HCT116 (cell line): ENCODE measurements around the gene PHOSPHO1. TPM values are rescaled to one million over a fixed set of nuclear protein-coding genes. Genes with fewer than 3 reads are reported as not detected.

ENCODE experiments used
- ATAC-seq: fragments of 200-7000 bp; cut with Tn5 transposase; 2 replicates; pipeline ENCODE4 v1.9.1; 2020; ENCODE audit warnings: mild to moderate bottlenecking, moderate library complexity
- BruUV-seq: library from RNA; stranded (reverse); fragments of 400-500 nt; replicated peaks from 2 replicates; lab custom pipeline; 2021; lab: Mats Ljungman, UMichigan
- CTCF ChIA-PET: fragments of 300-600 bp; sonication (Branson Sonifier 250); formaldehyde crosslinking; loops from one replicate; lab custom pipeline; 2021; ENCODE audit warnings: antibody characterized with exemption; lab: Charles Lee
- POLR2A ChIA-PET: fragments of 300-600, 350-600 bp; sonication (Branson Sonifier 250); formaldehyde crosslinking; loops from one replicate; lab custom pipeline; 2021; ENCODE audit warnings: antibody characterized with exemption; lab: Charles Lee
- RAD21 ChIA-PET, 2 experiments: fragments of 300-600 bp; sonication (Branson Sonifier 250); formaldehyde crosslinking; loops; one replicate each; lab custom pipeline; 2023; ENCODE audit warnings: low total read pairs in 2 of 2; ENCODE audit not compliant: uncharacterized antibody in 2 of 2, unreplicated experiment in 2 of 2, low non-redundant PET in 1 of 2; lab: Charles Lee
- DNase-seq: peaks from one replicate; pipeline ENCODE4 v3.0.0-alpha.2; 2010; ENCODE audit warnings: low read depth, low spot score
- H2AFZ ChIP-seq: fragments of 200-600 bp; shearing (Covaris generic), sonication (generic); 2 replicates; pipeline ENCODE4 v1.6.1; 2017; ENCODE audit warnings: low read depth, mixed run types, mixed read lengths, antibody characterized with exemption, low read length; ENCODE audit not compliant: poor library complexity, severe bottlenecking
- H3K27ac ChIP-seq: 2 replicates; pipeline ENCODE4 v1.5.1; 2012; ENCODE audit warnings: low read depth, low read length
- H3K27me3 ChIP-seq: fragments of 200-600 bp; sonication (generic); 2 replicates; pipeline ENCODE4 v1.6.1; 2016; ENCODE audit warnings: mixed run types, low read length, mixed read lengths; ENCODE audit not compliant: insufficient read depth
- H3K36me3 ChIP-seq, 2 experiments: fragments of 200-500 bp in 1 of 2; fragments of 200-600 bp in 1 of 2; sonication (Bioruptor generic) in 1 of 2; sonication (generic) in 1 of 2; 2 replicates each; pipeline versions ENCODE4 v1.5.1 to v1.6.1; 2014 to 2016; ENCODE audit warnings: low read length in 2 of 2, inconsistent platforms in 1 of 2, mixed read lengths in 1 of 2, mixed run types in 1 of 2; ENCODE audit not compliant: insufficient read depth in 2 of 2, control insufficient read depth in 1 of 2
- H3K4me1 ChIP-seq, 2 experiments: fragments of 200-600 bp in 1 of 2; sonication (generic) in 1 of 2; 2 replicates each; pipeline versions ENCODE4 v1.5.1 to v1.6.1; 2012 to 2017; ENCODE audit warnings: low read length in 2 of 2, inconsistent platforms in 1 of 2, mild to moderate bottlenecking in 1 of 2, mixed read lengths in 1 of 2, mixed run types in 1 of 2, moderate library complexity in 1 of 2; ENCODE audit not compliant: insufficient read depth in 2 of 2, control insufficient read depth in 1 of 2
- H3K4me2 ChIP-seq: fragments of 200-600 bp; sonication (generic); 2 replicates; pipeline ENCODE4 v1.6.1; 2017; ENCODE audit warnings: mixed run types, low read length, mixed read lengths
- H3K4me3 ChIP-seq, 2 experiments: fragments of 200-600 bp in 1 of 2; sonication (generic) in 1 of 2; replicated peaks in 1 of 2; 2 replicates each; pipeline ENCODE4 v1.5.1; 2011 to 2016; ENCODE audit warnings: low read length in 2 of 2, control low read depth in 1 of 2, low read depth in 1 of 2, mild to moderate bottlenecking in 1 of 2, mixed read lengths in 1 of 2, mixed run types in 1 of 2
- H3K79me2 ChIP-seq: fragments of 200-600 bp; sonication (generic); 2 replicates; pipeline ENCODE4 v1.6.1; 2017; ENCODE audit warnings: mild to moderate bottlenecking, mixed run types, low read length, moderate library complexity, mixed read lengths; ENCODE audit not compliant: insufficient read depth
- H3K9ac ChIP-seq: fragments of 200-600 bp; sonication (generic); 2 replicates; pipeline ENCODE4 v1.6.1; 2016; ENCODE audit warnings: low read length, mixed read lengths
- H3K9me2 ChIP-seq: fragments of 200-600 bp; sonication (generic), shearing (Covaris generic); 2 replicates; pipeline ENCODE4 v1.6.1; 2017; ENCODE audit warnings: mixed run types, mild to moderate bottlenecking, moderate library complexity; ENCODE audit not compliant: insufficient read depth
- H3K9me3 ChIP-seq, 2 experiments: fragments of 200-500 bp in 1 of 2; fragments of 200-600 bp in 1 of 2; sonication (Bioruptor generic) in 1 of 2; sonication (generic) in 1 of 2; 2 replicates each; pipeline ENCODE4 v1.6.1; 2014 to 2017; ENCODE audit warnings: low read length in 2 of 2, mixed read lengths in 2 of 2, inconsistent platforms in 1 of 2, low read depth in 1 of 2, mild to moderate bottlenecking in 1 of 2, mixed run types in 1 of 2, moderate library complexity in 1 of 2; ENCODE audit not compliant: control insufficient read depth in 1 of 2, insufficient read depth in 1 of 2
- H4K20me1 ChIP-seq: fragments of 200-600 bp; sonication (generic), shearing (Covaris generic); 2 replicates; pipeline ENCODE4 v1.6.1; 2017; ENCODE audit warnings: mixed run types, mild to moderate bottlenecking, moderate library complexity; ENCODE audit not compliant: insufficient read depth
- CBX3 ChIP-seq: IDR thresholded peaks from 2 replicates; pipeline ENCODE4 v1.6.1; 2012; ENCODE audit warnings: low read depth
- CEBPB ChIP-seq: IDR thresholded peaks from 2 replicates; pipeline ENCODE4 v1.6.1; 2012; ENCODE audit warnings: low read depth
- ELF1 ChIP-seq: IDR thresholded peaks from 2 replicates; pipeline ENCODE4 v1.6.1; 2012; ENCODE audit warnings: low read depth, borderline replicate concordance
- FOSL1 ChIP-seq: IDR thresholded peaks from 2 replicates; pipeline ENCODE4 v1.6.1; 2012; ENCODE audit warnings: low read depth
- SIN3A ChIP-seq: IDR thresholded peaks from 2 replicates; pipeline ENCODE4 v1.6.1; 2012; ENCODE audit warnings: low read depth
- SP1 ChIP-seq: IDR thresholded peaks from 2 replicates; pipeline ENCODE4 v1.6.1; 2012; ENCODE audit warnings: low read depth
- YY1 ChIP-seq: IDR thresholded peaks from 2 replicates; pipeline ENCODE4 v1.6.1; 2011; ENCODE audit warnings: low read length, low read depth, moderate library complexity, mild to moderate bottlenecking; ENCODE audit not compliant: insufficient replicate concordance; ENCODE audit errors: extremely low read depth
- ZNF274 ChIP-seq: fragments of 200-500 bp; sonication (Bioruptor generic); IDR thresholded peaks from 2 replicates; pipeline ENCODE4 v1.6.1; 2014; ENCODE audit warnings: mild to moderate bottlenecking, low read depth, low read length, inconsistent platforms
- intact Hi-C: fragments of 100-400 bp; cut with micrococcal nuclease; formaldehyde crosslinking; loops from 2 replicates; pipeline ENCODE4 v1.10.0; 2022
- total RNA-seq: library from RNA; stranded (reverse); gene quantifications from one replicate; pipeline ENCODE4 v1.2.1, GENCODE V29; 2021; ENCODE audit not compliant: unreplicated experiment
- TF ChIP-seq, protein P1 (sequence below): IDR thresholded peaks from 2 replicates; pipeline ENCODE4 v1.6.1; 2011; ENCODE audit warnings: mild to moderate bottlenecking, low read length, moderate library complexity; ENCODE audit not compliant: insufficient replicate concordance; ENCODE audit errors: extremely low read depth
- TF ChIP-seq, protein P2 (sequence below): IDR thresholded peaks from 2 replicates; pipeline ENCODE4 v1.6.1; 2012
- TF ChIP-seq, protein P3 (sequence below), 3 experiments: fragments of 200-600 bp in 1 of 3; sonication (generic) in 1 of 3; IDR thresholded peaks in 2 of 3; conservative IDR thresholded peaks in 1 of 3; 2 replicates each; pipeline ENCODE4 v1.5.1; 2012 to 2017; ENCODE audit warnings: low read depth in 2 of 3, low read length in 2 of 3, antibody characterized with exemption in 1 of 3, borderline replicate concordance in 1 of 3, control low read depth in 1 of 3, mild to moderate bottlenecking in 1 of 3, mixed read lengths in 1 of 3, mixed run types in 1 of 3, moderate library complexity in 1 of 3; ENCODE audit not compliant: insufficient read depth in 1 of 3

Gene PHOSPHO1
- total RNA-seq, 1 experiment from 2014 or later = 3.0 TPM

DNA sequence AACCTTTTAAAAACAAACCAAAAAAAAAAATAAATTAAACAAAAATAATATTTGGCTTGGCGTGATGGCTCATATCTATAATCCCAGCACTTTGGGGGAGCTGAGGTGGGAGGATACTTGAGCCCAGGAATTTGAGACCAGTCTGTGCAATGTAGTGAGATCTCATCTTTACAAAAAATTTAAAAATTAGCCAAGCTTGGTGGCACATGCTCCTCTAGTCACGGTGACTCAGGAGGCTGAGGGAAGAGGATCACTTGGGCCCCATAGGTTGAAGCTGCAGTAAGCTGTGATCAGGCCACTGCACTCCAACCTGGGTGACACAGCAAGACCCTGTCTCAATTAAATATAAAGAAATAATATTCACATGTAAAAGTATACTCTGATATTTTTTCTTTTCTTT lies 32.4 kb downstream of the PHOSPHO1 start:
- Histone ChIP-seq H4K20me1 (no peaks in the 10 kb centered on the region), H3K79me2 (no peaks in the 10 kb centered on the region), H3K4me2 (no peak overlapping the region), H3K9me2 (no peaks in the 10 kb centered on the region; the same call in 1 of the 2 replicates), H3K4me3 (no peak overlapping the region), H3K27ac (no peak overlapping the region), H2AFZ (peak overlapping the region; percentile 80), H3K36me3 (no peaks in the 10 kb centered on the region), H3K9ac (no peak overlapping the region), H3K9me3 (no peaks in the 10 kb centered on the region), H3K4me1 (peaks cover 6 to 28% of the 10 kb centered on the region in 2 experiments; a peak in 3 of 4 replicates), H3K27me3 (no peaks in the 10 kb centered on the region)
- ChIA-PET POLR2A (no interaction called here), RAD21 (interaction anchor here in 1 of 2 experiments (0.7 kb wide), 1 partner anchor 129 kb away, joined by 4 read pairs; no protein-coding TSS in a partner anchor), CTCF (no interaction called here)
- no TSS peak for BruUV-seq
- intact Hi-C loops = no loop called here
- ATAC-seq (no peak), DNase-seq (no peak)
- no peak for TF ChIP-seq CEBPB
- TF ChIP-seq, protein P1, sequence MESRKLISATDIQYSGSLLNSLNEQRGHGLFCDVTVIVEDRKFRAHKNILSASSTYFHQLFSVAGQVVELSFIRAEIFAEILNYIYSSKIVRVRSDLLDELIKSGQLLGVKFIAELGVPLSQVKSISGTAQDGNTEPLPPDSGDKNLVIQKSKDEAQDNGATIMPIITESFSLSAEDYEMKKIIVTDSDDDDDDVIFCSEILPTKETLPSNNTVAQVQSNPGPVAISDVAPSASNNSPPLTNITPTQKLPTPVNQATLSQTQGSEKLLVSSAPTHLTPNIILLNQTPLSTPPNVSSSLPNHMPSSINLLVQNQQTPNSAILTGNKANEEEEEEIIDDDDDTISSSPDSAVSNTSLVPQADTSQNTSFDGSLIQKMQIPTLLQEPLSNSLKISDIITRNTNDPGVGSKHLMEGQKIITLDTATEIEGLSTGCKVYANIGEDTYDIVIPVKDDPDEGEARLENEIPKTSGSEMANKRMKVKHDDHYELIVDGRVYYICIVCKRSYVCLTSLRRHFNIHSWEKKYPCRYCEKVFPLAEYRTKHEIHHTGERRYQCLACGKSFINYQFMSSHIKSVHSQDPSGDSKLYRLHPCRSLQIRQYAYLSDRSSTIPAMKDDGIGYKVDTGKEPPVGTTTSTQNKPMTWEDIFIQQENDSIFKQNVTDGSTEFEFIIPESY = no peak
- no peak for TF ChIP-seq ZNF274
- TF ChIP-seq SP1 = no peak
- TF ChIP-seq, protein P2, sequence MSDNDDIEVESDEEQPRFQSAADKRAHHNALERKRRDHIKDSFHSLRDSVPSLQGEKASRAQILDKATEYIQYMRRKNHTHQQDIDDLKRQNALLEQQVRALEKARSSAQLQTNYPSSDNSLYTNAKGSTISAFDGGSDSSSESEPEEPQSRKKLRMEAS = no peak
- TF ChIP-seq, protein P3, sequence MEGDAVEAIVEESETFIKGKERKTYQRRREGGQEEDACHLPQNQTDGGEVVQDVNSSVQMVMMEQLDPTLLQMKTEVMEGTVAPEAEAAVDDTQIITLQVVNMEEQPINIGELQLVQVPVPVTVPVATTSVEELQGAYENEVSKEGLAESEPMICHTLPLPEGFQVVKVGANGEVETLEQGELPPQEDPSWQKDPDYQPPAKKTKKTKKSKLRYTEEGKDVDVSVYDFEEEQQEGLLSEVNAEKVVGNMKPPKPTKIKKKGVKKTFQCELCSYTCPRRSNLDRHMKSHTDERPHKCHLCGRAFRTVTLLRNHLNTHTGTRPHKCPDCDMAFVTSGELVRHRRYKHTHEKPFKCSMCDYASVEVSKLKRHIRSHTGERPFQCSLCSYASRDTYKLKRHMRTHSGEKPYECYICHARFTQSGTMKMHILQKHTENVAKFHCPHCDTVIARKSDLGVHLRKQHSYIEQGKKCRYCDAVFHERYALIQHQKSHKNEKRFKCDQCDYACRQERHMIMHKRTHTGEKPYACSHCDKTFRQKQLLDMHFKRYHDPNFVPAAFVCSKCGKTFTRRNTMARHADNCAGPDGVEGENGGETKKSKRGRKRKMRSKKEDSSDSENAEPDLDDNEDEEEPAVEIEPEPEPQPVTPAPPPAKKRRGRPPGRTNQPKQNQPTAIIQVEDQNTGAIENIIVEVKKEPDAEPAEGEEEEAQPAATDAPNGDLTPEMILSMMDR (IDR thresholded peaks at IDR 0.05 in 2 of 3, conservative IDR thresholded peaks at IDR 0.05 in 1 of 3; ENCODE audit: borderline replicate concordance in 1 of 3, insufficient read depth in 1 of 3, low read depth in 2 of 3, low read length in 2 of 3) = no peak
- TF ChIP-seq SIN3A = no peak
- TF ChIP-seq YY1 = no peak
- no peak for TF ChIP-seq ELF1
- TF ChIP-seq CBX3 = no peak
- no peak for TF ChIP-seq FOSL1
